Activated T-helper 1 cell treated with anti-CD3 and anti-CD28 coated beads, Interleukin-2, amount 50 U/mL, for 16 hours (primary cell): Measurements from ENCODE around the gene SETD5.

Experiments used
- DNase-seq, 2 donors: peaks; one replicate each; pipeline ENCODE4 v3.0.0-alpha.2; 2020; ENCODE audit warnings: low read depth in 1 of 2, low spot score in 1 of 2

Gene SETD5

GRCh38 chr3:9512456-9513045 lies 115.1 kb downstream of the SETD5 start:
- DNase-seq: no peak

- no peak for DNase-seq
Observed at GRCh38 chr3:9514306-9514705, 116.9 kb downstream of the SETD5 start.

GRCh38 chr3:9514956-9515355 lies 117.5 kb downstream of the SETD5 start:
- DNase-seq: no peak

- no peak for DNase-seq
Observed at GRCh38 chr3:9525078-9525477, 127.7 kb downstream of the SETD5 start.
